ENCODE measurements around the gene MSRB2. TPM values are rescaled to one million over a fixed set of nuclear protein-coding genes. Genes with fewer than 3 reads are reported as not detected.

The MSRB2 gene
- 5.5 and 8.7 TPM in 2 replicates for total RNA-seq

DNA sequence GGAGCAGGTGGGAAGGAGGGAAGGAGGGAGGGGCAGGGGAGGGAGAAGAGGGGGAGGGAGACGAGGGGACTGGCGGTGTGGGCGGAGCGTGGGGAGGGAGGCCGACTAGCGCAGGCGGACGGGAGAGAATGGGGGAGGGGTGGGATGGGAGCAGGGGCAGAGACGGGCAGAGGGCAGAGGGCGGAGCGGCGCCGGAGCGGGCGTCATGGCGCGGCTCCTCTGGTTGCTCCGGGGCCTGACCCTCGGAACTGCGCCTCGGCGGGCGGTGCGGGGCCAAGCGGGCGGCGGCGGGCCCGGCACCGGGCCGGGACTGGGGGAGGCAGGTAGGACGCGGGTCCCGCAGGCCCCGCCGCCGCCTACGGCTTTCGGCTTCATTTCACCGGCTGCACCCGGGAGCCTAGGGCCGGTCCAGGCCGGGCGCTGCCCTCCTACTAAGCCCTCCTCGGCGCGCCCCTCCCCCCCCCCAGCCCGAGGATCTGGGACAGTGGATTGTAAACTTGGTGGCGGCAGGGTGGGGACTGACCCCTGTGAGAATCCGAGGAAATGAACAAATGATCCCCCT is at the start of gene MSRB2:
MSRB2 (plus strand) TSS at position 176 of the 562 bp plus-strand sequence; CDS start at position 206, 30 bp downstream.

Other genes with a start within 250 kb of the MSRB2 start
- 0.48 and 0.64 TPM in 2 replicates for gene ARMC3, start 167.5 kb upstream of the MSRB2 start, total RNA-seq
- not detected in 2 replicates for gene PTF1A, start 96.7 kb downstream of the MSRB2 start, total RNA-seq
- gene C10orf67, start 249.2 kb downstream of the MSRB2 start, total RNA-seq = not detected in 2 replicates

Data from tracheal epithelial cell (primary cell).